Measurements from ENCODE around the gene DDX6.
"Not testable (repeated sequence)": the region's sequence is repeated elsewhere in the genome, so short reads cannot be mapped to it uniquely, and the experiment has no call there.

The DDX6 gene, protein sequence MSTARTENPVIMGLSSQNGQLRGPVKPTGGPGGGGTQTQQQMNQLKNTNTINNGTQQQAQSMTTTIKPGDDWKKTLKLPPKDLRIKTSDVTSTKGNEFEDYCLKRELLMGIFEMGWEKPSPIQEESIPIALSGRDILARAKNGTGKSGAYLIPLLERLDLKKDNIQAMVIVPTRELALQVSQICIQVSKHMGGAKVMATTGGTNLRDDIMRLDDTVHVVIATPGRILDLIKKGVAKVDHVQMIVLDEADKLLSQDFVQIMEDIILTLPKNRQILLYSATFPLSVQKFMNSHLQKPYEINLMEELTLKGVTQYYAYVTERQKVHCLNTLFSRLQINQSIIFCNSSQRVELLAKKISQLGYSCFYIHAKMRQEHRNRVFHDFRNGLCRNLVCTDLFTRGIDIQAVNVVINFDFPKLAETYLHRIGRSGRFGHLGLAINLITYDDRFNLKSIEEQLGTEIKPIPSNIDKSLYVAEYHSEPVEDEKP

GRCh38 chr11:118791111-118791960 is at the start of gene DDX6:
Gene DDX6, minus strand, starts transcription at chr11:118791164. Its CDS starts 4,913 bp downstream, at chr11:118786251.
- peak; percentile 73 to 92 for DNase-seq

GRCh38 chr11:118838905-118839553 is 48.1 kb upstream of the DDX6 start:
- no peak for DNase-seq

GRCh38 chr11:118837868-118838267 is 46.9 kb upstream of the DDX6 start:
- no peak for DNase-seq

DNA sequence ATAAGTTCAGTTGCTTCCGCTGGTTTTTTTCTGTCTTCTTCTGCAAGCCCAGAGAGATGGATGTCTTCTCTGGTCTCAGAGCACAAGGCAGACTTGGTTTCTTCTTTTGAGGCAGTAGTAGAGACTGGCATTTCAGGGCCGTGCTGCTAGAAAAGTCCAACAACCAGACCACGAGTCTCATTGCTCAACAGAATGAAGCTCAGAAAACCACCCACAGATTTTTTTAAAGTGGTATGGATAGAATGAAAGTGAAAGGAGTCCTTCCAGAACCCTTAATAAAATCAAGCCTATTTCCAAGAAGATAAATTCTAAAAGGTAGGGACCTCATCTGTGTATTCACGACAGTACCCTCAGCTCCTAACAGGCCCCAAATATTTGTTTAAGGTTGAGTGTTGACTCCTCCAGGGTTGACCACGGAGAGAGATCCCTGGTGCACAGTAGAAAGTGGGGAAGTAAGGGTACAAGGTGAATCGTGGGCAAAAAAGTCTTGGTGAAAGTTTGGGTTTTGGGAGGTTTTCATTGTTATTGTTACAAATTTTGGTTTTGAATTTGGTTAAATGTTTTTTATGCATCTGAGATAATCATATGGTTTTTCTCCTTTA is 43.6 kb upstream of the DDX6 start:
- DNase-seq, result no peak

DNA sequence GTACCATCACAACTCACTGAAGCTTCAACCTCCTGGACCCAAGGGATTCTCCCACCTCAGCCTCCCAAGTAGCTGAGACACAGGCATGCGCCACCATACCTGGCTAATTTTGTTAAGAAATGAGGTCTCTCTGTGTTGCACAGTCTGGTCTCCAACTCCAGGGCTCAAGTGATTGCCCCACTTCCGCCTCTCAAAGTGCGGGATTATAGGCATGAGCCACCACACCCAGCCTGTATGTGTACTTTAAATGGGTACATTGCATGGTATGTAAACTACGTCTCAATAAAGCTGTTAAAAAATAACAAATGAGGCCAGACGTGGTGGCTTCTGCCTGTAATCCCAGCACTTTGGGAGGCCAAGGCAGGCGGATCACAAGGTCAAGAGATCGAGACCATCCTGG is 36.2 kb upstream of the DDX6 start:
- DNase-seq, result no peak

DNA sequence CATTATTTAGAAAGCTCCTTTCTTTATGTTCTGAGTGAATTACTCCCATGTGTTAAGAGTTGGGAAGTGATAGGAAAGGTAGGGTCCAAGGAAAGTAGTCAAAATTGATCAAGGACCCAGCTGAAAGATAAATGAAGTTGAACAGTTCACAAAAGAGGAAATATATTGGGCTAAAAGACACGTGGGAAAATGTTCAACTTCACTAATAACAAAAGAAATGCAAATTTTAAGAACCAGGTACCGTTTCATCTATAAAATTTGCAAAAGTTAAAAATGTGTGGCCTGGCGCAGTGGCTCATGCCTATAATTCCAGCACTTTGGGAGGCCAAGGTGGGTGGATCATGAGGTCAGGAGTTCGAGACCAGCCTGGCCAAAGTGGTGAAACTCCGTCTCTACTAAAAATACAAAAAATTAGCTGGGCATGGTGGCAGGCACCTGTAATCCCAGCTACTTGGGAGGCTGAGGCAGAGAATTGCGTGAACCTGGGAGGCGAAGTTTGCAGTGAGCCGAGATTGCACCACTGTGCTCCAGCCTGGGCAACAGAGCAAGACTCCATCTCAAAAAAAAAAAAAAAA is 32.1 kb upstream of the DDX6 start:
- not testable (repeated sequence) for DNase-seq

GRCh38 chr11:118820412-118821357 is 29.7 kb upstream of the DDX6 start:
- no peak for DNase-seq

GRCh38 chr11:118820025-118820379 is 29.0 kb upstream of the DDX6 start:
- not testable (repeated sequence) for DNase-seq

DNA sequence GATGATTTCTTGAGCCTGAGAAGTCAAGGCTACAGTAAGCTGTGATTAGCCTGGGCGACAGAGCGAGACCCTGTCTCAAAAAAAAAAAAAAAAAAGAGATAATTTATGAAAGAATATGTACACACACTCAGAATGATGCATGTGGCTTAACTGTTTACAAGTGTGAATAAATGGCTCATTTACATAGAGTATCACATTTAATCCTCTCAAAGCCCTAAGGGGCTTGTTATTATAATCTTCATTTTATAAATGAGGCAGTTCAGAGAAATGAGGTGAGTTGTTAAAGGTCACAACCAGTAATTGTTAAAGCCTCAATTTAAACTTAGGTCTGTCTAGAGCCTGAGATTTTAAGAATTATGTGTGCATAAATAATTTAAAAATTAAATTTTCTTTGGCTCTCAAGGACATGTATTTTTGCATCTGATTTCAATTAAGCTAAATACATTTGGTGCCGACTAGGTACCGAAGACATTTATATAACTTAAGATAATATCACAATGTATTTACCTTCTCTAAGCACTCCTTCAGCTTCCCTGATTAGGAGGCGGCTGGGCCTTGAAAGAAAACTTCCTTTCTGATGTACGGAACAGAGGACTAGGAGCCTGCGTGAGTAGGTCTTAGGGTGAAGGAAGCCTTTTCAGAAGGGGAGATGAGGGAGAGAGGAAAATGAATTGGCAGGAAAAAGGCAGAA is 28.5 kb upstream of the DDX6 start:
- no peak for DNase-seq

GRCh38 chr11:118818130-118818529 is 27.2 kb upstream of the DDX6 start:
- DNase-seq, result no peak

- DNase-seq, result no peak
Observed at GRCh38 chr11:118813551-118813950, 22.6 kb upstream of the DDX6 start.

- no peak for DNase-seq
Observed at GRCh38 chr11:118812485-118812884, 21.5 kb upstream of the DDX6 start.

- DNase-seq, result no peak
Observed at GRCh38 chr11:118807800-118808778, 17.1 kb upstream of the DDX6 start.

GRCh38 chr11:118806400-118806799 is 15.4 kb upstream of the DDX6 start:
- DNase-seq, result no peak

DNA sequence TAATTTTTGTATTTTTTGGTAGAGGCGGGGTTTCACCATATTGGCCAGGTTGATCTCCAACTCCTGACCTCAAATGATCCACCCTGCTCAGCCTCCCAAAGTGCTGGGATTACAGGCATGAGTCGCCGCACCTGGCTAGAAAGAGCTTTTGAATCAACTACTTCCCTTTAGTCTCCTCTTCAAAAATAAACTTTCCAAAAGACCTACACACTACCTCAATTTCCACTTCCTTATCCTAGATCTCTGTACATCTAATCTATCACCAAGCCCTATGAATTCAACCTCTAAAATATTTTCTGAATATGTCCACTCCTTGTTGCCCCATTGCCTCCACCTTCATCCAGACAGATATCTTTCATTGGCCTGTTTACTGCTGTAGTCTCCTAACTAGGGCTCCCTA is 13.1 kb upstream of the DDX6 start:
- no peak for DNase-seq

DNA sequence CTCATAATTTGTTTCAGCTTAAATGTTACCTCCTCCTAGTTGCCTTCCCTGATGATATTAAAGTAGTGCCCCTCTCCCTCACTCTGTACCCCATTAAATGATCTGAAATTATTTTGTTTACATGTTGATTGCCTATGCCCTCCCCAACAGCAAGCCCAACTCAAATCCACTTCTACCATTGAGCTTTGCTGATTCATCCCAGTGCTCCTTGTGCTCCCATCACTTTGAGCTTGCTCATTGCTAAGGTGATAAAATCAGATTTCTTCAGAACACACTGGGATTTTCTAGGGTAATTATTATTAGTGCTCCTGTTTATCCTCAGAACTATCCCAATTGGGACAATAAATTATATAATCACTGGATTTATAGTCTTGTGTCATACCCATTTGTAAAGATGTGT is 8.4 kb upstream of the DDX6 start:
- no peak for DNase-seq

DNA sequence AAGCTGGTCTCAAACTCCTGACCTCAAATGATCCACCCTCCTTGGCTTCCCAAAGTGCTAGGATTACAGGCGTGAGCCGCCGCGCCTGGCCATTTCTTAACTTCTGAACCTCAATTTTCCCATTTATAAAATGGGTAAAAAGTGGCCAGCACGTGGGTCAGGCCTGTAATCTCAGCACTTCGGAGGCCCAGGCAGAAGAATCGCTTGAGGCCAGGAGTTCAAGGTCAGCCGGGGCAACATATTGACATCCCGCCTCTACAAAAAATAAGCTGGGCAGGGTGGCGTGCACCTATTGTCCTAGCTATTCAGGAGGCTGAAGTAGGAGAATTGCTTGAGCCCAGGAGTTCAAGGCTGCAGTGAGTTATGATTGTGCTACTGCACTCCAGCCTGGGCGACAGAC is 6.5 kb upstream of the DDX6 start:
- DNase-seq, result no peak

DNA sequence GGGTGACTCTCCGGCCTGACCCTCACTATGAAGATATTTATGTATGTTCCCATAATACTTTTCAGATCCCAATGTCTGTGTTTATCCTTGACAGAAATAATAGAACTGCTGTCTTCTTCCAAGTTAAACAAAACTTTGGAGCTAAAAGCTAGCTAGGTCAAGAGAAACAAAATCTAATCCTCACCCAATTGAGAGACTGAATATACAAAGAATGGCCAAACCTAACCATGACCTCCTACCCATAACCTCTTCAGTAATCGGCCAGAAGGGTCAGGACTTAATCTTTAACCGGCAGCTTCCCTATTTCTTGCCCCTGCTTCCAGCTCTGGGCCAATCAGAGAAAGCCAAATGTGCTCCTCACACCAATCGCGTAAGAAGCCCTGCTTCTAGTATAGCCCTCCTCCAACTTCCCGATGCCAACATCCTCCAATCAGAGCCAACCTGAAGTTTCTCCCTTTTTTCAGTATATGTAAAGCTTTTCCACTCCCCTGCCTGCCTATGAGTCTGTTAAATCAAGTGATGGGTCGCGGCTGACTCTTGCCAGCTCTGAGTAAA is 1.7 kb upstream of the DDX6 start:
- peak in 1 of 2 donors; percentile 96 for DNase-seq

- DNase-seq, result peak in 1 of 2 donors; percentile 25
Observed at GRCh38 chr11:118791961-118792569, 1.1 kb upstream of the DDX6 start.
